ENCODE measurements around the gene ITGA8.
"Not testable (repeated sequence)": the region's sequence is repeated elsewhere in the genome, so short reads cannot be mapped to it uniquely, and the experiment has no call there.

ITGA8 gene

DNA sequence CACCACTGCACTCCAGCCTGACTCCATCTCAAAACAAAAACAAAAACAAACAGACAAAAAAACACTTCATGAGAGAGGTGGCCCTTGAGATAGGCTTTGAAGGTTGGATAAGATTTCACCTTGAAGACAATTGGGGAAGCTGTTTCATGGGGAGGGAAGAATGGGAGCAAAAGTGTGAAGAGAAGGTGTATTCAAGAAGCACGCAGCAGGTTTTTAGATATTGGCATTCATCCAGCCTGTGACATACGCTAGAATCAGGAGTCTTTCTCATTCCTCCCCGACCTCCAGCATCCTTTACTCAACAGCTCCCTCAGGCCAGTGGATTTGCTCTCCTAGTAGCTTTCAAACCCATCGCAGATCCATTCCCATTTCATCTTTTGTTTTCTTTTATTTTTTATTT is 232.3 kb downstream of the ITGA8 start:
- DNase-seq, result no peak

DNA sequence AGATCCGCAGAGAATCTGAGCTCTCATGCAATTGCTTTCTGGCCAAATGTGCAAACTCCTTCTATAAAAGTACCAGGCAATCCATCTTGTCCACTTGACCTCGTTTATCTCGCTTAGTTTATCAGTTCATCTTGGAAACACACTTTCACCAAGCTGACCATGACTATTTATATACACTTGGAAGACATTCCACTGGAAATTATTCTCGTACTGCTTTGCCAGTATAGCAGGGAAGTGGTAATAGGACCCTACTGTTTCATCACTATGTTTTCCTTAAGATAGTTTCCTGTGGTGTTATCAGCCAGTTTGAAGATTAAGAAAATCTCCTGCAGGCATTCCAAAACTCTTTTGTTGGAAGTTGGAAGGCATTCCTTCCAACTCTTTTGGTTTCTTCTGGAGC is 233.3 kb downstream of the ITGA8 start:
- no peak for DNase-seq

DNA sequence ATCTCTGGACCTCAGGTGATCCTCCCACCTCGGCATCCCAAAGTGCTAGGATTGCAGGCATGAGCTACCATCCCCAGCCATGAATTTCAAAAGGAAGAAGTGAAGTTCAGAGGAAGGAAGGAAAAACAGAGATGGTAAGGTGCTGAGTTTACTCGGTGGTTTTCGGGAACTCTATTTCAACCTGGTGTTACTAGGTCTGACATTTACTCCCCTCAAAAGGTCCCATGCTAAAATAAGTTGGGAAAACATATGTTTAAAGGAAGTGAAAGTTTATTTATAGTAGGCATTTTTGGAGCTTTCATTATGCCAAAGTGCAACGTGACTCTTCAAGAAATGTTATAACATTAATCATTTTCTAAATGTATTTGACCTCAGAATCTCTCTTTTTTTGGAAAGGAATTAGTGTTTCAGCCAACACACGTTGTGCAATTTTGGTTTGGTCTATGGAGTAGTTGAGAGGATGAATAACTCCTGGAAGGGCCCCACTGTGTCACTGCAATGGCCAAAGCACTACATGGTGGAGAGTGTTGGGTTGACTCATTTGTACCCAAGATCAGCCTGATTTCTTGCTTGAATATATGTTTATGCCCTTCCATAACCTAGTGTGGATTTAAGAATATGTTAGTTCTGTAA is 233.9 kb downstream of the ITGA8 start:
- DNase-seq, result no peak

DNA sequence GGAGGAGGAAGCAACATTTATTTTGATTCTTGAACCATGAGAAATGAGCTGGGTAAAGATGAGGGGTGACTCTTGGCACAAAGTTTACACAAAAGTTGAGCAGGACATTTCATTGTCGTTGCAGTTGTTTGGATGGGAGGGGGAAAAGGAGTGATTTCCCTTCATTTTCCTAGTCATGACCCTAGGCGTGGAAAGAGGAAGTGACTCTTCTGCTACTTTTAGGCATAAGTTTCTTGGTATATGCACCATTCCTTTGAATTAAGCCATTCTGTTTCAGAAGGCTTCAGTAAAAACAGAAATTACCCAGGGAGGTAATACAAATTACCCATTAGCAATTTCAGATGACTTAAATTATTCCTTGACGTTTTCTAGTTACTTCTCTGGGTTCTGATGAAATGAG is 234.7 kb downstream of the ITGA8 start:
- no peak for DNase-seq

DNA sequence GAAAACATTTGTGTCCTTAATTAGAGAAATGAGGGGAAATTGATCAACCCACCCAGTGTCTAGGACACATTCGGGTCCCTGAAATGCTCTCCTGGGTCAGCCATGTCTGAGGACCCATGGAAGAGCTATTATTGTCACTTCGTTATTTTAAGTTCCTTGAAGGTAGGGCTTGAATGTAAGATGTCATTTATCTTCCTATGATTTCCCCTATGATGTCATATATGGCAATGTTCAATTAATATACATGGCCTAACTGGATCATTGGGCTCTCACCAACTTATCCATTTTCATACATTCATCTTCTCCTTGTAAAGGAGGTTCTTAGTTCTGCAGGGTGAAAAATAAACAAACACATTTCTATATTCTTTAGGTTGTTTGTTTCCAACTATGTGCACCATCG is 235.6 kb downstream of the ITGA8 start:
- no peak for DNase-seq

DNA sequence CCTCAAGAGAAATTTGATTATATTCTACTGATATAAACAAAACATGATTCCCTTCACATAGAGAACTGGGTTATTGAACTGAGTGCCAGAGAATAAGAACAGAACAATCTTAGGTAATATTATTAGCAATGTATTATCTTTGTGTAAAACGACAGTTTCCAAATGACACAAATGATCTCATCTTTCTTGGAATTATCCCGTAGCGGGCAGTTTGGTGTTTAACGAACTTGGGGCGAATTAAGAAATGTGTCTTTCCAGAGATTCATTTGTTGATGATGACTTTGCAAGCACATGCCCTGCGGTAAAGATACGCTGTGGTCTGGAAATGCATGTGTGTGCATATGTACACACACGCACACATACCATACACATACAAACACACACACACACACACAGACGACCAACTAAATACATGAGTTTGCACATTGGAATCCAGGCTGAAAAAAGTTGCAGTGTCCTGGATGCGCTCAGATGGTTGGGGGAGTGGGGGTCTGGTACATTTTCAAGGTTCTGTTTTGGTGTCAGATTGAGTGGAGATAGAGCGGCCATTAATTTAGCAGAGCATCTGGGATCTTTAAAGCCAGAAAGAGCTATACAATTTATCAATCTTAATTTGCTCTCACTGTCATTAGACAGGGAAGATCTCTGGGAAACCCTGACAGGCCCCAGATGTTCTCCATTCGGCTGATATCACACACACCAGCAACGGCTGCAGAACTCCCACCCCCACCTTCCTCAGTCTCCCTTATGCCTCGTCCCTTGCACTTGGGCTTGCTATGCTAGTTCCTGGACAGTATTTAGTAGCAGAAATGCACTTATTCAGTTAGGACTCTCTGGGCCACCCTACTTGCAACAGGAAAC is 236.3 kb downstream of the ITGA8 start:
- DNase-seq, result no peak

DNA sequence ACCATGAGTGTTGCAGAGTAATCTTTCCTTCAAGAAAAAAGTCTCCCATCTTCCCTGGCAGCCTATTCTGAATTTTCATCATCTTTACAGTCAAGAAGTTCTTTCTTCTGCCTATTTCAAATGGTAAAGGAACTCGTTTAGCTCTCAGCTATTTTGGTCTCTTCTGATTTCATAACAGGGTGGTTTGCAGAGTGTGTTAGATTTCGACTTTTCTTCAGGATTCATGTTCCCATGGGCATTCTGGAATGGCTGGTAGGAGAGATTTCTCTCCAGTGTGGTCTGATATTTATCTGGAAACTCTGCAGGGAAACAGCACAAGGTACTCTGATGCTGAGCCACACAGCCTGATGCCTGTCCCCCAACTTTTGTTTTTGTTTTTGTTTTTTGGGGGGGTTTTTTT is 237.6 kb downstream of the ITGA8 start:
- DNase-seq, result no peak

DNA sequence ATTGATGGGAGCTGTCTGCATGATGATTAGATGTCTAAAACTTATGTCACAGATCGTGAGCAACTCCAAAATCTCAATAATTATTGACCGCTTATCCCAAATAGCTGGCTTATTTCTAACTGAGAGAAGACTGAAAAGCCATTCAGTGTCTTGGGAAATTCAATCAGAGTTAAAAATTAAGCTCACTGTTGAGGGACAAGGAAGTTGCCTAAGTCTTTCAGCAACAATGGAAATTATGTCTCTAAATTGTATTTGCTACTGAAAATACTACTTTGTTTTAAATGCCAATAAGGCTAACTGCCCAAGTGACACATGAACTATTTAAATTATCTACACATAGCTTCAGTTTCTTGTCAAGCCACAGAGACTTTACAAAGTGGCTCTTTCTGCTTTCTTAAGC is 240.8 kb downstream of the ITGA8 start:
- no peak for DNase-seq

DNA sequence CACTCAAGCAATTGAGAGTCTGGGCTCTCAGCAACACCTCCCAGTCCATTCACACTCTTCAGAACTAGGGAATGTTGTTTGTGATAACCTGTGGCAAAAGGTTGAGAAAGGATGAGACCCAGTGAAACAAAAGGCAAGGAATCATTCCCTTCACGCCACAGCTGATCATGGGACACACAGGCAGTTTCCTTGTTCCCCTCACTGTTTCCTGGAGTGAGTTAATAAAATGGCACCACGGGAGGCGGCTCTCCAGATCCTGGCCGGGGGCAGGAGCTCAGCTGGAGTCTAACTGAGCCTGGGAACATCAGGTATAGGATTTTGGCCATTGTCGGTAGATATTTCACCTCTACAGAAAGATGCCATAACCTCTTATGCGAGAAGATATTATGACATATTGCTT is 241.3 kb downstream of the ITGA8 start:
- DNase-seq, result no peak

DNA sequence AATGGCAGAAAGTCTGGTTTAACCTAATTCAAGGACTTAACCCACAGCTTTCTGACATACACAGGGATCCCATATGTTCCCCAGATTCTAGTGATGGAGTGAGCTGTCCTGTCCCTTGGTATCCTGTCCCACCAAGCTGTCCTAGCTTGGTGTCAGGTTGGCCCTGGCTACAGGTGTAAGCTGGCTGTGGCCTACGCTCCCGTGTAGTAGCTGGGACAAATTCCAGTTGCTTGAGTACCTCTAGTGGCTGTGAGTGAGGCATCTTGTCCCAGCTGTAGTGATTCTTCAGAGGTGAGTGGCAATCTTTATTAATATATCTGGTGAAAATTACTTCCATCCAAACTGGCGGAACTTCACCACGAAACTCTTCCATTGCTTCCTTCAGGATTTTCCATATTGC is 243.4 kb downstream of the ITGA8 start:
- no peak for DNase-seq

DNA sequence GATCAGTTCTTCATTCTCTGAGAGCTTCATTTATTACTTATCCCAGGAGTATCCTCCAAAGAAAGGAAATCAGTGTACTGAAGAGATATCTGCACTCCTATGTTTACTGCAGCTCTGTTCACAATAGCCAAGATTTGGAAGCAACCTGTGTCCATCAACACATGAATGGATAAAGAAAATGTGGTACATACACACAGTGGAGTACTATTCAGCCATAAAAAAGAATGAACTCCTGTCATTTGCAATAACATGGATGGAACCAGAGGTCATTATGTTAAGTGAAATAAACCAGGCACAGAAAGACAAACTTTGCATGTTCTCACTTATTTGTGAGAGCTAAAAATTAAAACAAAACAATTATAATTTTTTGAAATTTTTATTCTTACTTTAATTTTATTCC is 244.3 kb downstream of the ITGA8 start:
- DNase-seq, result not testable (repeated sequence)

DNA sequence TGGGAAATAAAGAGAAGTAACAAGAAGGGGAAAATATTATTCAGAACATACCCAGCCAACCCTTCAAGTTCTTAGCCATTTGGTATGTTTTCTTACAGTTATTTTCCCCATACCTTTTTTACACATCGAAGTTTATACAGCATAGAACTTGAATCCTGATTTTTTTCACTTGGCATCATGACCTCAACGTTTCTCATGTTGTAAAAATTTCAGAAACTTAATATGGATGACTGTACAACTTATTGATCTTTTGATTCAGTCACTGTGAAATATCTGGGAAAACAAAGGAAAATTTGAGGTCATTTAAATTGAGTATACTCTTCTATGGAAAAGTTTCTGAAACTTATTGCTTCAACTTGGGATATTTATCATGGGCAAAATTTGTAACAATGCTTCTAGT is 245.1 kb downstream of the ITGA8 start:
- DNase-seq, result no peak

DNA sequence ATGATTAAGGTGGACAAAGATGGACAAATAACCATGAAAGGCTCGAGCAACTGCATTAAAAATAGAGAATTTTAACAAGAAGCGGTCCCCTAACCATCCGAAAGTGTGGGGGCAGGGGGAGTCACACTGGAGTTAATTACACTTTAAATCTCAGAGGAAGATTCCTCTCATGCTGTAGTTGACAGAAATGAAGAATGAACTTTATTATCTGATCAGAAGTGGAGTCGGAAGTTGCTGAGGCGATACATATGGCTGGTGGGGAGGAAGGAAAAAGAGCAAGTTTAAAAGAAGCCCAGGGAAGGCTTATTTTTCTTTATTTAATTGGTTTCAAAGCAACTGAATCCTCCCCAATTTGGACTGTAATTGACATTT is 246.3 kb downstream of the ITGA8 start:
- no peak for DNase-seq

DNA sequence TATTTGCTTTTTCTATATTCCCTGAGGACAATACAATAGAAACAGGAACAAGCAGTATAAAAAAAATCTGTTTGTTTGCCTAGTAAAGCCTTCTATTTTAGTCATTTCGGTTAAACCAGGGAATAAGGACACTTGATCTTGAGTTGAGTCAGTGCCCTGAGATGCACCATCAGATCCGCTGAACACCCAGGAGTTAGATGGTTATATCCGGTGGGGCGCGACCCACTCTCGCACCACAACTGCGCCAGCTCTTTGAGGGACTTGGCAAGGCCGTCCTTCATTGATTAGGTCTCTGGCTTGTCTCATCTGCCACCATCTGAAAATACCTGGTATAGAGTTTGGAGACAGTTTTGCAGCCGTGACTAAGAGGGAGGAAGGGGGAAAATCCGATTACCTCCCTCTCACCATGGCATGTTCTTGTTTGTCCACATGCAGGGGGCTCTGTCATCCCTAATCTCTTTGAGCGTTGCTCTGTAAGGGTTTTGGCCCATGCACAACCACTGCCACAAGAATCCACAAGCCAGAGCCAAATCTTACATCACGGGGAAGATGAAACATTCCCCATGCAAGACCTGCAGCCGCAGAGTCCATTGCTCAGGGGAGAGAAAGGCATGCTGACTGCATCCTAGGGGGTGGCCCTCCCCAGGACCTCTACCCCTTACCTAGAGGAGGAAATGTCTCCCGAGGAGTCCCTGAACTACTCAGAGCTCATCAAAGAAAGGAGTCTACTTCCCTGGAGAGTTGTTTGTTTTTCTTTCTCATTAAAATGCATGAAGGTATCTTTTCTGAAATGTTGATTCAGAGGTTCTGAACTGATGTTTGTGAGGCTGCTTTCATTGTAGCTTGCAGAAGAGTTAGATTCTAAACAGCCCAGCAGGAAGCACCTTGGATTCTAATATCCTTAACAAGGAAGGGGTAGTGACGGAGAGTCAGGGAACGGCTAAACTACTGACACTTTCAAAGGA is 247.0 kb downstream of the ITGA8 start:
- DNase-seq, result no peak

DNA sequence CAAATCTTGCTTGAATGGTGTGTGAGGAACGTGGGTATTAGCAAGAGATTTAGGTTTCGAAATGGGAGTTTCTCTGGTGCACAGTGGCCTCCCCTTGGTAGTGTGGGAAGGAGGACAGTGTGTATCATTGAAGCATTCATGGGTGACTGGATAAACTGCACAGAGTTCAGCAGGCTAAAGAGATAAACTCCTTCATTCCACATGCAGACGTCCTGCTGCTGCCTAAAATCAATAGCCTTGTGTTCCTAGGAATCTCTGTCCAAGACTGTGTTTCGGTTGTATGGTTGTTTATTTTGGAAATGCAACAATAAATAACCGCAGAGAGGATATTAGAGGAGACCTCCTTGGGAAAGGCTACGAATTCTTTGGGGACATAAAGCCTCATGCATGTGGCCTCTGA is 247.7 kb downstream of the ITGA8 start:
- no peak for DNase-seq

DNA sequence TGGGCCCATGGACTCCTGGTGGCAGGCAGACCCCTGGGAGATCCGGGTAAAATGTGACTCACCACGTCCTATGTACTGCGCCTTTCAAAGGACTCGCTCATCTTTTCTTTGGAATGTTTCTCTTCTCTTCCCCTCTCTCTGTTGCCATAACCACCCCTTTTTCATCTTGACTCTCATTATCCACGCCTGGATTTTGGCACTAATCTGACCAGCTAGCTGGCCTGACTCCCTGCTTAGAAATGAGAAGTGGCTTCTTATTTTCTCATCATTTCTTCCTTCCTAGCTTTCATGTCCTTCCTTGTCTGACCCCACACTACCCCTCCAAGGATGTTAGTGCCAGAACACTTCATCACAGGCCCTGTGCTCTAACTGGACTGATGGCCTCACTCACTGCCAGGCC is 250.6 kb downstream of the ITGA8 start:
- DNase-seq, result no peak

DNA sequence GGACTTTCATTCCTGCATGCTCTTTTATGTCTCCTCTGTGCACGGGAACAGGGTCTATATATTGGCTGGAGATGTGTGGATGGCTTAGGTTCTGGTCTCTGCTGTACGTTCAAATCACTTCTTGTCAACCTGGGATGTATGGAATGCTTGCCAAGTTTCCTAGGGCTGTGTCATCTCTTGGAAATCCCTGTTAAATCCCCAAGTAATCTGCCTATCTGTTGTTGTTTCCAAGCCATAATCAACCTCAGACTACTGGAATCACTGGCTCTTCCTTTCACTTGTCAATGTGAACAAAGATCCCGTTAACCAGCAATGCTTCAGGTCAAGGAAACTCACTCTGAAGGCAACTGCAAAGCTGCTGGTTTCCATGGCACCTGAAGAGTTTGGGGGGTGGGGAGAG is 255.3 kb downstream of the ITGA8 start:
- DNase-seq, result no peak

Data from stimulated activated CD4-positive, alpha-beta T cell treated with anti-CD3 and anti-CD28 coated beads, Interleukin-12 subunit alpha, Interleukin-12 subunit beta, amount 100 ng/mL, for 4 hours (primary cell).